Esophagus (tissue), 2 donors: Measurements from ENCODE around the gene TRAPPC2B. TPM values are rescaled to one million over a fixed set of nuclear protein-coding genes. Genes with fewer than 3 reads are reported as not detected.

Source experiments
- polyA plus RNA-seq, 2 donors: library from polyadenylated mRNA; stranded (reverse); fragments of 200-250 nt; gene quantifications; one replicate each; pipeline ENCODE4 v1.2.3, GENCODE V29; 2013
- donor health status: healthy with polysubstance abuse.
- donor health status: Bipolar disorder and iron deficiency.

The TRAPPC2B gene
- polyA plus RNA-seq, 2 donors, result 19.6 to 25.8 TPM

Other genes starting within 250 kb of the TRAPPC2B start
- gene USP29, start 243.6 kb upstream of the TRAPPC2B start, polyA plus RNA-seq, result not detected
- gene ZIM3, start 218.3 kb upstream of the TRAPPC2B start, polyA plus RNA-seq, result not detected
- not detected for gene DUXA, start 196.1 kb upstream of the TRAPPC2B start, polyA plus RNA-seq
- gene ZNF264, start 172.1 kb upstream of the TRAPPC2B start, polyA plus RNA-seq, result 1 to 10 TPM; 4.5 to 5.6 TPM
- under 1 TPM; 0.49 to 0.92 TPM for gene AURKC, start 132.5 kb upstream of the TRAPPC2B start, polyA plus RNA-seq
- gene ZNF805, start 122.9 kb upstream of the TRAPPC2B start, polyA plus RNA-seq, result under 1 TPM; 0.73 to 0.76 TPM
- 1 to 10 TPM in 1 of 2 donors, under 1 TPM in 1; 0.75 to 3.8 TPM for gene ZNF460, start 83.1 kb upstream of the TRAPPC2B start, polyA plus RNA-seq
- 1 to 10 TPM; 1.4 to 2.6 TPM for gene ZNF543, start 43.1 kb upstream of the TRAPPC2B start, polyA plus RNA-seq
- gene ZNF304, start 12.3 kb upstream of the TRAPPC2B start, polyA plus RNA-seq, result 1 to 10 TPM; 2.2 to 3.0 TPM
- gene ZNF547, start within 50 bp of the TRAPPC2B start, polyA plus RNA-seq, result 1 to 10 TPM; 1.3 to 2.7 TPM
- 1 to 10 TPM; 4.1 TPM for gene ZNF548, start 26.3 kb downstream of the TRAPPC2B start, polyA plus RNA-seq
- 1 to 10 TPM; 2.2 to 3.2 TPM for gene ZNF17, start 47.6 kb downstream of the TRAPPC2B start, polyA plus RNA-seq
- gene ZNF749, start 71.8 kb downstream of the TRAPPC2B start, polyA plus RNA-seq, result 1 to 10 TPM; 2.6 to 6.4 TPM
- under 1 TPM; 0.14 to 0.19 TPM for gene VN1R1, start 93.6 kb downstream of the TRAPPC2B start, polyA plus RNA-seq
- gene ZNF772, start 114.0 kb downstream of the TRAPPC2B start, polyA plus RNA-seq, result 1 to 10 TPM in 1 of 2 donors, under 1 TPM in 1; 0.96 to 1.6 TPM
- 1 to 10 TPM; 2.9 to 3.6 TPM for gene ZNF419, start 124.2 kb downstream of the TRAPPC2B start, polyA plus RNA-seq
- 1 to 10 TPM; 1.4 to 3.0 TPM for gene ZNF773, start 136.4 kb downstream of the TRAPPC2B start, polyA plus RNA-seq
- 1 to 10 TPM in 1 of 2 donors, under 1 TPM in 1; 0.94 to 1.2 TPM for gene ZNF549, start 163.8 kb downstream of the TRAPPC2B start, polyA plus RNA-seq
- 1 to 10 TPM; 2.0 to 2.6 TPM for gene ZNF550, start 196.3 kb downstream of the TRAPPC2B start, polyA plus RNA-seq
- 1 to 10 TPM; 2.3 to 3.7 TPM for gene ZNF416, start 215.4 kb downstream of the TRAPPC2B start, polyA plus RNA-seq
- 1 to 10 TPM in 1 of 2 donors, under 1 TPM in 1; 0.43 to 1.3 TPM for gene ZIK1, start 220.6 kb downstream of the TRAPPC2B start, polyA plus RNA-seq
- 1 to 10 TPM; 1.1 to 1.9 TPM for gene ZNF530, start 236.3 kb downstream of the TRAPPC2B start, polyA plus RNA-seq